Liver (tissue), 9 donors: ENCODE results near the gene OST4. TPM values are rescaled to one million over a fixed set of nuclear protein-coding genes. Genes with fewer than 3 reads are reported as not detected.

ENCODE experiments used
- DNase-seq: peaks from one replicate; pipeline ENCODE4 v3.0.0-alpha.2; 2017; ENCODE audit warnings: low spot score
- H3K27ac ChIP-seq, 2 donors: one replicate each; pipeline ENCODE4 v1.7.0; 2013; ENCODE audit warnings: inconsistent platforms in 2 of 2, low read length in 2 of 2, control low read depth in 1 of 2, low read depth in 1 of 2, mild to moderate bottlenecking in 1 of 2
- H3K27me3 ChIP-seq, 4 donors: one replicate each; pipeline versions ENCODE4 v1.6.1 to v1.7.0; 2013; ENCODE audit warnings: low read length in 3 of 4, inconsistent platforms in 1 of 4, mild to moderate bottlenecking in 1 of 4, moderate library complexity in 1 of 4; ENCODE audit not compliant: control insufficient read depth in 4 of 4, insufficient read depth in 4 of 4
- H3K36me3 ChIP-seq, 4 donors: one replicate each; pipeline versions ENCODE4 v1.6.1 to v1.7.0; 2013; ENCODE audit warnings: low read length in 3 of 4, mild to moderate bottlenecking in 3 of 4, low read depth in 1 of 4, moderate library complexity in 1 of 4; ENCODE audit not compliant: control insufficient read depth in 4 of 4, insufficient read depth in 3 of 4
- H3K4me1 ChIP-seq, 4 donors: one replicate each; pipeline versions ENCODE4 v1.6.1 to v1.7.0; 2013; ENCODE audit warnings: low read length in 3 of 4, mild to moderate bottlenecking in 3 of 4, moderate library complexity in 1 of 4; ENCODE audit not compliant: control insufficient read depth in 4 of 4, insufficient read depth in 4 of 4
- H3K4me3 ChIP-seq, 3 donors: one replicate each; pipeline versions ENCODE4 v1.6.1 to v1.7.0; 2013; ENCODE audit warnings: low read length in 3 of 3, control low read depth in 1 of 3, low read depth in 1 of 3, mild to moderate bottlenecking in 1 of 3
- H3K9ac ChIP-seq, 2 donors: one replicate each; pipeline ENCODE4 v1.7.0; 2013; ENCODE audit warnings: low read length in 2 of 2, mild to moderate bottlenecking in 2 of 2, moderate library complexity in 2 of 2, control low read depth in 1 of 2, low read depth in 1 of 2
- H3K9me3 ChIP-seq, 4 donors: one replicate each; pipeline versions ENCODE4 v1.6.1 to v1.7.0; 2013; ENCODE audit warnings: low read length in 3 of 4; ENCODE audit not compliant: control insufficient read depth in 4 of 4
- ATF3 ChIP-seq: IDR thresholded peaks from 2 replicates; pipeline ENCODE4 v1.6.1; 2016; ENCODE audit warnings: antibody characterized with exemption
- CTCF ChIP-seq: fragments of 150-350 bp; IDR thresholded peaks from 2 replicates; pipeline ENCODE4 v1.5.1; 2017; ENCODE audit warnings: improper control_type of control experiment, low read depth, low read length; ENCODE audit not compliant: missing input control
- EGR1 ChIP-seq, 2 donors: IDR thresholded peaks; 2 replicates each; pipeline ENCODE4 v1.6.1; 2016 to 2018; ENCODE audit warnings: antibody characterized with exemption in 2 of 2, low read depth in 2 of 2
- FOXA1 ChIP-seq: IDR thresholded peaks from 2 replicates; pipeline ENCODE4 v1.6.1; 2016; ENCODE audit warnings: antibody characterized with exemption
- FOXA2 ChIP-seq: IDR thresholded peaks from 2 replicates; pipeline ENCODE4 v1.6.1; 2016; ENCODE audit warnings: antibody characterized with exemption
- GABPA ChIP-seq, 2 donors: IDR thresholded peaks in 1 of 2; conservative IDR thresholded peaks in 1 of 2; 2 replicates each; pipeline ENCODE4 v1.6.1; 2016; ENCODE audit warnings: antibody characterized with exemption in 2 of 2, mild to moderate bottlenecking in 1 of 2, moderate library complexity in 1 of 2
- HNF4A ChIP-seq, 2 donors: conservative IDR thresholded peaks; 2 replicates each; pipeline ENCODE4 v1.6.1; 2016; ENCODE audit warnings: antibody characterized with exemption in 2 of 2, mild to moderate bottlenecking in 2 of 2
- HNF4G ChIP-seq: IDR thresholded peaks from 2 replicates; pipeline ENCODE4 v1.6.1; 2016; ENCODE audit warnings: antibody characterized with exemption
- JUND ChIP-seq, 2 donors: IDR thresholded peaks; 2 replicates each; pipeline ENCODE4 v1.6.1; 2016; ENCODE audit warnings: antibody characterized with exemption in 2 of 2
- MAX ChIP-seq: IDR thresholded peaks from 2 replicates; pipeline ENCODE4 v1.6.1; 2016; ENCODE audit warnings: antibody characterized with exemption
- NR2F2 ChIP-seq: IDR thresholded peaks from 2 replicates; pipeline ENCODE4 v1.6.1; 2016; ENCODE audit warnings: antibody characterized with exemption
- REST ChIP-seq: IDR thresholded peaks from 2 replicates; pipeline ENCODE4 v1.6.1; 2016; ENCODE audit warnings: antibody characterized with exemption, mild to moderate bottlenecking
- SP1 ChIP-seq: IDR thresholded peaks from 2 replicates; pipeline ENCODE4 v1.6.1; 2018; ENCODE audit warnings: antibody characterized with exemption, mild to moderate bottlenecking
- TAF1 ChIP-seq: conservative IDR thresholded peaks from 2 replicates; pipeline ENCODE4 v1.6.1; 2016; ENCODE audit warnings: antibody characterized with exemption, mild to moderate bottlenecking
- ZBTB33 ChIP-seq: IDR thresholded peaks from 2 replicates; pipeline ENCODE4 v1.6.1; 2016; ENCODE audit warnings: antibody characterized with exemption
- WGBS: extraction: QIAGEN DNeasy Blood & Tissue Kit; methylation state at CpG from one replicate; pipeline ENCODE4 v1.1.7; 2013; 5-methylcytosine and 5-hydroxymethylcytosine counted together
- polyA plus RNA-seq, 2 donors: library from polyadenylated mRNA; stranded (reverse) in 1 of 2; unstranded in 1 of 2; fragments of 200-250 nt in 1 of 2; fragments of >200 nt in 1 of 2; fragmentation: Nextera tagmentation in 1 of 2; extraction: Ambion mirVana in 1 of 2; gene quantifications; one replicate each; pipeline versions ENCODE4 v1.2.1 to v1.2.3, GENCODE V29; 2013 to 2015
- total RNA-seq, 2 donors: library from RNA; depleted of rRNA; stranded (reverse); fragments of >200 nt; gene quantifications; one replicate each; pipeline ENCODE4 v1.2.3, GENCODE V29; 2014
- donor health status: healthy.
- donor health status: healthy.
- donor health status: healthy.
- donor health status: healthy.
- donor health status: healthy.

The OST4 gene
- total and polyA plus RNA-seq, 4 donors: 94.8 to 377 (median 206) TPM

- TF ChIP-seq TAF1 (no peak), GABPA (IDR thresholded peaks at IDR 0.05 in 1 of 2, conservative IDR thresholded peaks at IDR 0.05 in 1 of 2) (no peak), FOXA1 (no peak), REST (no peak), MAX (no peak), HNF4A (conservative IDR thresholded peaks at IDR 0.05) (no peak), EGR1 (IDR thresholded peaks at IDR 0.05; ENCODE audit: low read depth in 2 of 2) (no peak), ATF3 (no peak), CTCF (no peak), SP1 (no peak)
- DNase-seq: no peak
- Histone ChIP-seq H3K9me3 (no peaks in the 10 kb centered on the region), H3K36me3 (no peaks in the 10 kb centered on the region), H3K4me1 (no peaks in the 10 kb centered on the region), H3K4me3 (no peak overlapping the region), H3K27ac (no peak overlapping the region), H3K27me3 (no peaks in the 10 kb centered on the region), H3K9ac (no peak overlapping the region)
- WGBS: 76% methylated on average over 2 of the region's 2 CpGs
These were observed 36.8 kb upstream of the OST4 start for GRCh38 chr2:27108221-27108620.

- Histone ChIP-seq H3K27ac (no peak overlapping the region), H3K9me3 (no peaks in the 10 kb centered on the region), H3K36me3 (peaks cover 0 to 2% (median 0%) of the 10 kb centered on the region in 4 donors), H3K4me1 (no peaks in the 10 kb centered on the region), H3K9ac (no peak overlapping the region), H3K4me3 (no peak overlapping the region), H3K27me3 (no peaks in the 10 kb centered on the region)
- 61% methylated on average over 3 of the region's 3 CpGs for WGBS
- TF ChIP-seq FOXA1 (no peak), HNF4G (no peak), CTCF (no peak), GABPA (IDR thresholded peaks at IDR 0.05 in 1 of 2, conservative IDR thresholded peaks at IDR 0.05 in 1 of 2) (no peak), FOXA2 (no peak), ZBTB33 (no peak), HNF4A (conservative IDR thresholded peaks at IDR 0.05) (no peak), REST (no peak), MAX (no peak), EGR1 (IDR thresholded peaks at IDR 0.05; ENCODE audit: low read depth in 2 of 2) (no peak), JUND (IDR thresholded peaks at IDR 0.05) (no peak), NR2F2 (no peak)
- DNase-seq: no peak
These were observed 34.5 kb upstream of the OST4 start for GRCh38 chr2:27105981-27106380.
